Small intestine (tissue), 7 donors: Measurements from ENCODE around the gene LDHA. TPM values are rescaled to one million over a fixed set of nuclear protein-coding genes. Genes with fewer than 3 reads are reported as not detected.
"Not testable (repeated sequence)": the region's sequence is repeated elsewhere in the genome, so short reads cannot be mapped to it uniquely, and the experiment has no call there.

Experiments used
- DNase-seq, 2 donors: peaks; one replicate each; pipeline versions ENCODE4 v3.0.0 to v3.0.0-alpha.2; 2013
- FAIRE-seq: peaks from 2 replicates; lab custom pipeline; 2012; peaks lifted over from hg19 to GRCh38; lab: Jason Lieb, UNC
- H3K27ac ChIP-seq, 3 donors: one replicate each; pipeline ENCODE4 v1.5.1; 2013; ENCODE audit warnings: low read length in 2 of 3, mild to moderate bottlenecking in 2 of 3, control low read depth in 1 of 3, inconsistent platforms in 1 of 3, low read depth in 1 of 3, moderate library complexity in 1 of 3
- H3K27me3 ChIP-seq, 3 donors: one replicate each; pipeline ENCODE4 v1.6.1; 2013; ENCODE audit warnings: low read length in 3 of 3, inconsistent platforms in 1 of 3; ENCODE audit not compliant: control insufficient read depth in 3 of 3, insufficient read depth in 3 of 3
- H3K36me3 ChIP-seq, 3 donors: one replicate each; pipeline ENCODE4 v1.6.1; 2013; ENCODE audit warnings: low read length in 3 of 3, inconsistent platforms in 1 of 3, low read depth in 1 of 3, mild to moderate bottlenecking in 1 of 3, moderate library complexity in 1 of 3; ENCODE audit not compliant: control insufficient read depth in 3 of 3, insufficient read depth in 2 of 3
- H3K4me1 ChIP-seq, 3 donors: one replicate each; pipeline ENCODE4 v1.6.1; 2013; ENCODE audit warnings: low read length in 2 of 3, inconsistent platforms in 1 of 3, low read depth in 1 of 3, mild to moderate bottlenecking in 1 of 3, moderate library complexity in 1 of 3; ENCODE audit not compliant: control insufficient read depth in 3 of 3, insufficient read depth in 2 of 3
- H3K4me3 ChIP-seq, 3 donors: one replicate each; pipeline ENCODE4 v1.5.1; 2013; ENCODE audit warnings: low read length in 3 of 3, control low read depth in 1 of 3, inconsistent platforms in 1 of 3, low read depth in 1 of 3, mild to moderate bottlenecking in 1 of 3, moderate library complexity in 1 of 3
- H3K9me3 ChIP-seq, 2 donors: one replicate each; pipeline ENCODE4 v1.6.1; 2013; ENCODE audit warnings: low read depth in 1 of 2, low read length in 1 of 2; ENCODE audit not compliant: control insufficient read depth in 2 of 2, insufficient read depth in 1 of 2
- WGBS, 3 donors: extraction: QIAGEN DNeasy Blood & Tissue Kit; methylation state at CpG; one replicate each; pipeline ENCODE4 v1.1.7; 2013; 5-methylcytosine and 5-hydroxymethylcytosine counted together
- polyA plus RNA-seq, 4 donors: library from polyadenylated mRNA; stranded (reverse) in 3 of 4; unstranded in 1 of 4; fragments of 200-250 nt in 3 of 4; fragments of 120-200 nt in 1 of 4; gene quantifications; one replicate each; pipeline versions ENCODE4 v1.2.1 to v1.2.3, GENCODE V29; 2013
- donor health status: healthy with polysubstance abuse.
- donor health status: control.
- donor health status: control.
- donor health status: Bipolar disorder and iron deficiency.
- donor health status: healthy.

The LDHA gene
- polyA plus RNA-seq, 4 donors: 349 to 825 (median 616) TPM

GRCh38 chr11:18395735-18396504 lies 1.6 kb downstream of the LDHA start:
- Histone ChIP-seq H3K4me1 (peaks cover 2 to 22% (median 4%) of the 10 kb centered on the region in 3 donors), H3K27me3 (no peaks in the 10 kb centered on the region), H3K27ac (peak overlapping the region; percentile 92 to 99 (median 98)), H3K4me3 (peak overlapping the region; percentile 80 to 98 (median 80)), H3K36me3 (peaks cover 12 to 24% (median 21%) of the 10 kb centered on the region in 3 donors), H3K9me3 (no peaks in the 10 kb centered on the region)
- 0 to 1% (median 0%) methylated on average over 45 to 46 of the region's 46 CpGs for WGBS, 3 donors
- FAIRE-seq (no peak), DNase-seq (peak; percentile 99 to 100)

- H3K27ac ChIP-seq: no peak overlapping the region
- no peaks in the 10 kb centered on the region for H3K27me3 ChIP-seq
- no peak overlapping the region for H3K4me3 ChIP-seq
- H3K9me3 ChIP-seq: no peaks in the 10 kb centered on the region
- H3K36me3 ChIP-seq: peaks cover 16 to 39% (median 29%) of the 10 kb centered on the region in 3 donors
- 95 to 97% (median 96%) methylated on average over 3 of the region's 3 CpGs for WGBS, 3 donors
- no peak for DNase-seq
- FAIRE-seq: no peak
- H3K4me1 ChIP-seq: peaks cover 0 to 10% (median 4%) of the 10 kb centered on the region in 3 donors
These were observed 3.6 kb downstream of the LDHA start for GRCh38 chr11:18397921-18398320.

- not testable (repeated sequence) for H3K9me3 ChIP-seq, H3K27ac ChIP-seq, DNase-seq, H3K4me1 ChIP-seq, FAIRE-seq, H3K4me3 ChIP-seq, H3K27me3 ChIP-seq
- peaks cover 23 to 54% (median 49%) of the 10 kb centered on the region in 3 donors for H3K36me3 ChIP-seq
- WGBS, 3 donors: 94 to 98% (median 97%) methylated on average over 9 of the region's 9 CpGs
These were observed 6.7 kb downstream of the LDHA start for GRCh38 chr11:18401077-18401476.

DNA sequence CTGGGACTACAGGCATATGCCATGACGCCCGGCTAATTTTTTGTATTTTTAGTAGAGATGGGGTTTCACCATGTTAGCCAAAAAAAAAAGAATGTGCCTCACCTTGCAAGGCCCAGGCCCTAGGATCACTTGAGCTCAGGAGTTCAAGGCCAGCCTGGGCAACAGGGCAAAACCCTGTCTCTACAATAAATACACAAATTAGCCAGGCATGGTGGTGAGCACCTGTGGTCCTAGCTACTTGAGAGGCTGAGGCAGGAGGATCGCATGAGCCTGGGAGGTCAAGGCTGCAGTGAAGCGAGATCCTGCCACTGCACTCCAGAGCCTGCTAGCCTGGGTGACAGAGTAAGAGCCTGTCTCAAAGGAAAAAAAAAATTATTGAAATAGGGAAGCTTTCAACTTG lies 9.7 kb downstream of the LDHA start:
- H3K36me3 ChIP-seq: peaks cover 18 to 55% (median 40%) of the 10 kb centered on the region in 3 donors
- DNase-seq: no peak
- H3K27me3 ChIP-seq: no peaks in the 10 kb centered on the region
- FAIRE-seq: no peak
- no peak overlapping the region for H3K27ac ChIP-seq
- 97 to 99% (median 98%) methylated on average over 4 of the region's 4 CpGs for WGBS, 3 donors
- H3K4me3 ChIP-seq: no peak overlapping the region
- H3K4me1 ChIP-seq: no peaks in the 10 kb centered on the region
- H3K9me3 ChIP-seq: no peaks in the 10 kb centered on the region

GRCh38 chr11:18407400-18407799 lies 13.0 kb downstream of the LDHA start:
- 7 to 49% (median 19%) methylated on average over 3 of the region's 3 CpGs for WGBS, 3 donors
- H3K27me3 ChIP-seq, FAIRE-seq, H3K9me3 ChIP-seq, H3K4me3 ChIP-seq, H3K4me1 ChIP-seq: not testable (repeated sequence)
- Histone ChIP-seq H3K36me3 (peaks cover 9 to 34% (median 24%) of the 10 kb centered on the region in 3 donors), H3K27ac (peak overlapping the region in 1 of 3 donors; percentile 23)
- DNase-seq: peak; percentile 36 to 84

DNA sequence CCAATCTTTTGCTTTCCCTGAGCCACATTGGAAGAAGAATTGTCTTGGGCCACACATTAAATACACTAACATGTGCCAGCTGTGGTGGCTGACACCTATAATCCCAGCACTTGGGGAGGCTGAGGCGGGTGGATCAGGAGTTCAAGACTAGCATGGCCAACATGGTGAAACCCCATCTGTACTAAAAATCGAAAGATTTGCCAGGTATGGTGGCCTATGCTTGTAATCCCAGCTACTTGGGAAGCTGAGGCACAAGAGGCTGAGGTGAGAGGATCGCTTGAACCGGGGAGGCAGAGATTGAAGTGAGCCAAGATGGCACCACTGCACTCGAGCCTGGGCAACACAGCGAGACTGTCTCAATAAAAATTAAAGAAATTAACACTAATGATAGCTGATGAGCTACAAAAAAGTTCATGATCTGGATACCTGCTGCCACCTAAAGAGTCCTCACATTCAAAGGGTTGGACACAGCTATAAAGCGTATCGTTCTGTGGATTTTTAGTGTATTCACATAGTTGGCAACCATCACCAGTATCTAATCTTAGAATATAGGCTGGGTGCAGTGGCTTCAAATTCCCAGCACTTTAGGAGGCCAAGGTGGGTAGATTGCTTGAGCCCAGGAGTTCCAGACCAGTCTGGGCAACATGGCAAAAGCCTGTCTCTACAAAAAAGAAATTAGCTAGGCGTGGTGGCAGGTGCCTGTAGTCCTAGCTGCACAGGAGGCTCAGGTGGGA lies 14.4 kb downstream of the LDHA start:
- no peaks in the 10 kb centered on the region for H3K9me3 ChIP-seq
- DNase-seq (no peak), FAIRE-seq (no peak)
- WGBS, 3 donors: 93 to 95% (median 94%) methylated on average over 9 of the region's 9 CpGs
- peaks cover 9 to 30% (median 19%) of the 10 kb centered on the region in 3 donors for H3K36me3 ChIP-seq
- H3K4me1 ChIP-seq: no peaks in the 10 kb centered on the region
- peaks cover 0 to 3% (median 0%) of the 10 kb centered on the region in 3 donors for H3K27me3 ChIP-seq
- no peak overlapping the region for H3K27ac ChIP-seq
- H3K4me3 ChIP-seq: no peak overlapping the region

GRCh38 chr11:18416459-18416858 lies 22.1 kb downstream of the LDHA start:
- Histone ChIP-seq H3K4me1 (no peaks in the 10 kb centered on the region), H3K9me3 (no peaks in the 10 kb centered on the region), H3K27ac (no peak overlapping the region), H3K4me3 (no peak overlapping the region), H3K36me3 (no peaks in the 10 kb centered on the region), H3K27me3 (peaks cover 0 to 3% (median 0%) of the 10 kb centered on the region in 3 donors)
- DNase-seq (no peak), FAIRE-seq (no peak)
- 57 to 69% (median 65%) methylated on average over 3 of the region's 3 CpGs for WGBS, 3 donors

DNA sequence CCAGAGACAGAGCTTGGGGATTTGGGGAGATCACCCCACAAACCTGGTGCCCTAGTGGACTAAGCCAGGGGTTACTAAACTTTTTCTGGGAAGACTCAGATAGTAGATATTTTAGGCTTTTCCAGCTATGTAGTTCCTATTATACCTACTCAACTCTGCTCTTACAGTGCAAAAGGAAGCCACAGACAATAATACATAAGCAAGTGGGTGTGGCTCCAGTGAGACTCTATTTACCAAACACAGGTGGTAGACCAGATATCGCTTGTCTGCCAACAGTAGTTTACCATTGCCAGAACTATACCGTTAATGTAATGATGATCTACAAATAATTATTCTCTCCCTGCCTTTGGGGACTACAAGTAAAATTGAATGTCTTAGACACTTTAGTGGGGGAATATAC lies 24.7 kb downstream of the LDHA start:
- H3K4me1 ChIP-seq: no peaks in the 10 kb centered on the region
- H3K4me3 ChIP-seq: no peak overlapping the region
- H3K27me3 ChIP-seq: no peaks in the 10 kb centered on the region
- no peaks in the 10 kb centered on the region for H3K9me3 ChIP-seq
- no peak overlapping the region for H3K27ac ChIP-seq
- DNase-seq (no peak), FAIRE-seq (no peak)
- WGBS, 3 donors: 70 to 76% (median 76%) methylated on average over 2 of the region's 2 CpGs
- H3K36me3 ChIP-seq: no peaks in the 10 kb centered on the region
